HG02884 (cell line): ENCODE measurements around the gene KCNQ1.

ENCODE experiments used
- ATAC-seq: cut with Tn5 transposase; IDR thresholded peaks from one replicate; pipeline ENCODE4 v1.9.1; 2021; ENCODE audit warnings: mild to moderate bottlenecking, moderate library complexity; ENCODE audit not compliant: unreplicated experiment

Gene KCNQ1

GRCh38 chr11:2859699-2860037 is 414.9 kb downstream of the KCNQ1 start:
- no peak for ATAC-seq

DNA sequence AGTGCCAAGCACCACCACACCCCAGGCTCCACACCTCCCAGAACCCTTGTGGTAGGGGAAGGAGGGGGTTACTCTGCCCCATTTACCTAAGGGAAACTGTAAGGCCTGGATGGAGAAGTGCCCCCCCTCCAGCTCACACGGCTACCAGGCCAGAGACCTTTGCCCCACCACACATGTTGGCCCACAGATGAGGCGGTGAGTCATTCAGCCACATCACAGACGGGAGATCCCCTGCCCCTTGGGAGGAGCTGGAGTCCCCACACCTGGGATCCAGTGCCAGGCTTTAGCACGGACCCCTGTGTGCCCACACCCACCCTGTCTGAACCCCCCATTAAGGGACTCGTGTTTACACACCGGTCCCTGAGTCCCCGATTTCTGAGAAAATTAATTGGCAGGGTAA is 415.8 kb downstream of the KCNQ1 start:
- no peak for ATAC-seq

- no peak for ATAC-seq
Observed at GRCh38 chr11:2862395-2863275, 417.8 kb downstream of the KCNQ1 start.

DNA sequence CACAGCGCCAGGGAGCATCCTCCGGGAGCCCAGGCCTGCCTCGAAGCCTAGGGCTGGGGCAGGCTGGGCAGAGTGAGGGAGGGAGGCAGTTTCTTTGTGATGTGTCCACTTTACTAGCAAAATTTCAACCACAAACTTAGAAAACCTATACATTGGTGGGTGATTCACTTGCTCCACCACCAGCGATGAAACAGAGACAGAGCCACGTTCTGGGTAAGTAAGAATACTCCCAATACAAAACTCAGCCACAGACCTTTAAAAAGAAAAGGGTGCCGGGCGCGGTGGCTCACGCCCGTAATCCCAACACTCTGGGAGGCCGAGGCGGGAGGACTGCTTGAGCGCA is 418.4 kb downstream of the KCNQ1 start:
- ATAC-seq: no peak

- no peak for ATAC-seq
Observed at GRCh38 chr11:2864901-2865300, 420.1 kb downstream of the KCNQ1 start.

GRCh38 chr11:2865922-2866577 is 421.2 kb downstream of the KCNQ1 start:
- no peak for ATAC-seq

- no peak for ATAC-seq
Observed at GRCh38 chr11:2867142-2867541, 422.3 kb downstream of the KCNQ1 start.

DNA sequence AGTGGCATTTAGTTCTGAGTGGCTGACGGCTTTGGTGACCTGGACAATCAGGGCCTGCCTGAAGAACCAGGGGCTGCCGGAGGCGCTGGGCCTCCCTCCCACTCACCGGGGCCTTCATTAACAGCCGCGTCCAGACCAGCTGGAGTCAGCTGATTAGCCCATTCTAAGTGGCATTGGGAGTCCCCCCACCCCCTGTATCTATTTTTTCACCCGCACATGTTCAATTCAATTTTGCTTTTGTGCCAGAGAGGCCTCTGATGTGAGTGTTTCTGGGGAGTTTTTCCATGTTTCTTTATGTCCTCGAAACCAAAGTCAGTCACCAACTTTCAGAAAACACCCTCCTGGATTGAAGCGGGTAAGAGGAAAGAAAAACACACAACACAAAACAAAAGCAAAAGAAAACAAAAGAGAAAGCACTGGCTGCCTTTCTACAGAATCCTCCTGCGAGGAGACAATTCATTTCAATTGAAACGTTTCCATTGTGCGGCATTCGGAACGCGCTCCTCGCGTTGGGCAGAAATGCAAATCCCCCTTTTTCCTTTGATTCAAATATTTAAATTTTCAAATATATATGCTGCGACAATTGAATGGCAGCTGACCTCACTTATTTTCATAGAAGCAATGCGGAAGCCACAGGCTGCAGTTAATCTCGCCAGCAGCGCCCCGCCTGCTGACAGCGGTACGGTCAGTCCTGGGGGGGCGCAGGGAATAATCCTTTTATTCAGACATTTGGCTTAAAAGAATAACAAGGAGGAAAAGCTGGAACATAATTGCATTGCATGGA is 423.1 kb downstream of the KCNQ1 start:
- no peak for ATAC-seq

GRCh38 chr11:2868506-2869133 is 423.8 kb downstream of the KCNQ1 start:
- ATAC-seq: no peak

DNA sequence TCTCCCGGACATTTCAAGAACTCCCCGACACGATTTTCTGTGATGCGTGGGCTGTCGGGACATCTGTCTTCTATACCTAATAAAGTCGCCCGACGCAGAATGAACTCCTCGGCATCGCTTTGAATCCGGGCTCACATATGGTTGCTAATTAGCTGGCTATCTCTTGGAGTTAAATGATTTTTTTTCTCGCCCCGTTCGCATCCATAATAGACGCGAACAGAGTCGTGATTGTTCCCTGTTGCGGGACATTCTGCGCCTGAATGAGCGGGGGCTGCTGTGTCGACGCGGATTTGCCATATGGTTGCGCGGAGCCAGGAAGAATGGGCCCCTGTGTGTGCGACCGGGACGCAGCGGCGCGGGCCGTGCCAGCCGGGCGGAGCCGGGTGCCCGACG is 424.3 kb downstream of the KCNQ1 start:
- no peak for ATAC-seq

DNA sequence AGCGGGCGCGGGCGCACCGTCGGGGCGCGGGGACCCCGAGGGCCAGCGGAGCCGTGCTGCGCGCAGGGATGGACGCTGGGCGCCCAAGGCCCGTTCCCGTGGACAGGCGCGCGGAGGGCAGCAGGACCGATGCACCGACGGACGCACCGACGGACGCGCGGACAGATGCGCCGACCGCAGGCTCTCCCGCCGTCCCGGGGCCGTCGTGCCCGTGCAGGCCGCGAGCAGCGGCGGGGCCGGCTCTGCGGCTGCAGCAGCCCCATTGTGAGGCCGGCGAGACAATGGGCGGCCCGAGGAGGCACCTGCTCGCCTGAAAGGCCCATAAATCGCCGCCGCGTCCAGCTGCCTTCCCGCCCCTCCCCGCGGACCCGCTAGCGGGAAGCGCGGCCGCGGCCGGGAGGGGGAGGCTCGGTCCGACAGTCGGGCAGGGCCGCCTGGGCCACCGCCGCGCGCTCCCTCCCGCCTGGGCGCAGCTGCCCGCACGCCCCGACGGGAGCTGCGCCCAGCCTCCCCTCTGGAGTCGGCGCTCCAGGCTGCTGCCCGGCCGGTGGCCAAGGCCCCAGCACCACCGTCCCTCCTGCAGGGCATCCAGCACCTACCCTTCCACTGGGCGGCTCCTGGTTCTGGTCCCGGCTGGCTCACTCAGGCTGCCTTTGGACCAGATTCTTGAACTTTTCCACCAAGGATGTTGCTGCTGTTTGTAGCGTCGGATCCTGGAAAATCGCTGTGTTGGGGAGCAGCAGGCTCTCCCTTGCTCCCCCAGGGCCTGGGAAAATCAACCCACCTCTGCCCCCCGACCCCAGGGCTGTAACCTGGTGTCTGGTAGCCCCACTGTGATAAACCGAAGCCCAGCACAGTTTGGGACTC is 425.0 kb downstream of the KCNQ1 start:
- no peak for ATAC-seq

- ATAC-seq: no peak
Observed at GRCh38 chr11:2870460-2870859, 425.7 kb downstream of the KCNQ1 start.

- ATAC-seq: no peak
Observed at GRCh38 chr11:2870969-2871680, 426.3 kb downstream of the KCNQ1 start.

DNA sequence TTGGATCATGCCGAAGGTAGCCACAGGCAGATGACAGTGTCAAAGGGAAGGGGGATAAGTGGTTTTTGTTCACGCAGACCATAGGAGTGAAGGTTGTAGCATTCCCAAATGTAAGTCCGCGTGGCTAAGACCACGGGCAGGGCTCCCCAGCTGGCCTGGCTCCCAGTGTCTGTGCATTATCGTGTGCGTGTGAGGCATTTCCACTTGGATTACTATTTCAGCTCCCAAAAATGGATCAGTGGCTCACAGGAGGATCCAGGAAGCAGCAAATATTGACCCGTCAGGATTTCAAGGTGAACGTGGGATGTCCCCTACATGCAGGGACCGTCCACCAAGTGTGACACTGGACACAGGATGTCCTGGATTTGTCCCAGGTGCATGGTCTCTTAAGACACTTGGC is 430.2 kb downstream of the KCNQ1 start:
- no peak for ATAC-seq

GRCh38 chr11:2877474-2877873 is 432.7 kb downstream of the KCNQ1 start:
- no peak for ATAC-seq

DNA sequence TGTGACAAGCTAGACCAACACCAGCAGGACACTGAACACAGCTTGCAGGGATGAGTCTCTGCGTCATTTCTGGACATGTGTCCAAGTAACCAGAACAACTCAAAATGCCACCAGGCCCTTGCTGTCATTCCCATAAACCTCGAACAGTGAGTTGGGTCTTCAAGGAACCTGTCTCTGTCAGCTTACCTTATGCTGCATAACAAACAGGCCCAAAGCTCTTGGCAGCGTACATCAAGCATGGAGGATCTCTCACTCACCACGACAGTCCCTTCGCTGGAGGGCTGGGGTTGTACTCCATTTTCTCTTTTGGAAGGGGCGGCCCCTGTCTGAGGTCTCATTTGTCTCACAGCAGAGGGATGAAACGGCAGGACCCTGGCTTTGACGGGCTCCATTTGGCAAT is 434.0 kb downstream of the KCNQ1 start:
- no peak for ATAC-seq

DNA sequence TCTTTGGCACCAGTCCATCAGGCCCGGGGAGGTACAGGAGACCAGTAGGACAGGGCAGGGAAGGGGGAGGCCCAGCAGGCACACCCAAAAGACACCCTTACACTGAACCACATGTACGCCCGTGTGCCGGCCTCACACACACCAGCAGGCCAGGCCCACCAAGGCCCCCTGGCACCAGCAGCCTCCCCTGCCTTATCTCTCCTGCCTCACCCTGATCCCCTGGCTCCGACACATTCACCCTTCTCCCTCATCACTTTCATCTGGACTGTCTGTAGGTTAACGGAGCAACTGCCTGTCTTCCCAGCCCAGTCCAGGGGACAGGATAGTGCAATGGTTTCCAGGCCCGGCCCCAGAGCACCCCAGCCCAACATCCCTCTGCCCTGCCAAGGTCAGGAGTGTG is 435.8 kb downstream of the KCNQ1 start:
- no peak for ATAC-seq

- no peak for ATAC-seq
Observed at GRCh38 chr11:2881076-2881980, 436.5 kb downstream of the KCNQ1 start.

GRCh38 chr11:2881981-2882375 is 437.2 kb downstream of the KCNQ1 start:
- no peak for ATAC-seq
